Pancreas (tissue), 10 donors: Measurements from ENCODE around the gene AKAP13. TPM values are rescaled to one million over a fixed set of nuclear protein-coding genes. Genes with fewer than 3 reads are reported as not detected.
A peak's percentile ranks its signal among the peaks of the same experiment; 100 is the strongest.

ENCODE experiments used
- ATAC-seq, 4 donors: fragments of 200-7000 bp; cut with Tn5 transposase; one replicate each; pipeline versions ENCODE4 v1.8.0 to v1.9.1; 2020; ENCODE audit warnings: mild to moderate bottlenecking in 4 of 4, moderate library complexity in 4 of 4
- DNase-seq, 6 donors: peaks; one replicate each; pipeline ENCODE4 v3.0.0-alpha.2; 2020
- FAIRE-seq: peaks from 2 replicates; lab custom pipeline; 2012; peaks lifted over from hg19 to GRCh38; lab: Jason Lieb, UNC
- H3K27ac ChIP-seq, 4 donors: fragments of 200-600 bp; sonication (generic); 1 replicate in 3 of 4; 2 replicates in 1 of 4; pipeline versions ENCODE4 v1.5.0 to v1.8.0; 2020
- H3K27me3 ChIP-seq, 4 donors: fragments of 200-600 bp; one replicate each; pipeline ENCODE4 v1.8.0; 2021
- H3K36me3 ChIP-seq, 3 donors: fragments of 200-600 bp; sonication (generic) in 1 of 3; one replicate each; pipeline versions ENCODE4 v1.5.0 to v1.8.0; 2020 to 2021
- H3K4me1 ChIP-seq, 3 donors: fragments of 200-600 bp; one replicate each; pipeline ENCODE4 v1.8.0; 2021
- H3K4me3 ChIP-seq, 4 donors: fragments of 200-600 bp; sonication (generic) in 2 of 4; one replicate each; pipeline versions ENCODE4 v1.5.0 to v1.8.0; 2020 to 2021
- H3K9me3 ChIP-seq, 4 donors: fragments of 200-600 bp; one replicate each; pipeline ENCODE4 v1.8.0; 2021
- CTCF ChIP-seq, 4 donors: fragments of 200-600 bp; sonication (generic) in 3 of 4; IDR thresholded peaks; one replicate each; pipeline versions ENCODE4 v1.5.0 to v1.8.0; 2021; ENCODE audit warnings: antibody characterized with exemption in 4 of 4
- WGBS, 2 donors: extraction: QIAGEN DNeasy Blood & Tissue Kit; methylation state at CpG; one replicate each; pipeline ENCODE4 v1.1.7; 2013; 5-methylcytosine and 5-hydroxymethylcytosine counted together
- intact Hi-C, 3 donors: fragments of 100-400 bp; cut with DNase I; formaldehyde crosslinking; loops; one replicate each; pipeline versions ENCODE4 v1.11.1 to v1.14.2; 2022
- polyA plus RNA-seq, 2 donors: library from polyadenylated mRNA; stranded (reverse); fragments of 200-250 nt; gene quantifications; one replicate each; pipeline ENCODE4 v1.2.3, GENCODE V29; 2013
- total RNA-seq, 6 donors: library from RNA; stranded (reverse); fragmentation: NEBNext Ultra II Directional in 4 of 6; extraction: Animal tissue kit (Norgen Biotek cat#: 25700) in 4 of 6; gene quantifications; one replicate each; pipeline versions ENCODE4 v1.2.1 to v1.2.4, GENCODE V29; 2021 to 2023
- donor health status: healthy with polysubstance abuse.
- donor health status: DM: no; HTN: no; CAD: no; lungs with moderate emphysema.
- donor health status: DM: no; HTN: no; CAD: no.
- donor health status: control.
- donor health status: control.
- donor health status: Bipolar disorder and iron deficiency.
- donor health status: DM: yes; HTN: yes; CAD: no.
- donor health status: DM: no; HTN: no; CAD: no.
- donor health status: DM: no; HTN: no; CAD: no.
- donor health status: DM: yes; HTN: yes; CAD: no.

AKAP13 gene
- total and polyA plus RNA-seq, 8 donors = 64.9 to 139 (median 89.9) TPM

- Histone ChIP-seq H3K36me3 (no peaks in the 10 kb centered on the region), H3K4me1 (peaks cover 35 to 50% (median 45%) of the 10 kb centered on the region in 3 donors), H3K27ac (peak overlapping the region in 2 of 4 donors; percentile 19 to 89), H3K9me3 (no peaks in the 10 kb centered on the region), H3K27me3 (no peaks in the 10 kb centered on the region), H3K4me3 (no peak overlapping the region)
- intact Hi-C loops = no loop called here
- WGBS, 2 donors = 72 to 74% methylated on average over 7 of the region's 7 CpGs
- FAIRE-seq (no peak), DNase-seq (no peak), ATAC-seq (no peak)
- no peak for TF ChIP-seq CTCF (IDR thresholded peaks at IDR 0.05)
Observed at GRCh38 chr15:85702321-85703101, 322.1 kb downstream of the AKAP13 start.

GRCh38 chr15:85704066-85704465 lies 323.7 kb downstream of the AKAP13 start:
- ATAC-seq (no peak), DNase-seq (no peak), FAIRE-seq (no peak)
- Histone ChIP-seq H3K4me1 (peaks cover 35 to 65% (median 61%) of the 10 kb centered on the region in 3 donors), H3K4me3 (no peak overlapping the region), H3K9me3 (no peaks in the 10 kb centered on the region), H3K36me3 (no peaks in the 10 kb centered on the region), H3K27me3 (no peaks in the 10 kb centered on the region), H3K27ac (peak overlapping the region in 2 of 4 donors; percentile 89 to 91)
- 33 to 35% methylated on average over 4 of the region's 4 CpGs for WGBS, 2 donors
- intact Hi-C loops = no loop called here
- no peak for TF ChIP-seq CTCF (IDR thresholded peaks at IDR 0.05)

GRCh38 chr15:85704720-85705429 lies 324.5 kb downstream of the AKAP13 start:
- intact Hi-C loops = no loop called here
- Histone ChIP-seq H3K36me3 (peaks cover 0 to 2% (median 0%) of the 10 kb centered on the region in 3 donors), H3K27me3 (no peaks in the 10 kb centered on the region), H3K4me1 (peaks cover 35 to 68% (median 63%) of the 10 kb centered on the region in 3 donors), H3K27ac (peak overlapping the region in 2 of 4 donors; percentile 89 to 91), H3K9me3 (no peaks in the 10 kb centered on the region), H3K4me3 (no peak overlapping the region)
- DNase-seq (no peak), FAIRE-seq (no peak), ATAC-seq (no peak)
- TF ChIP-seq CTCF (IDR thresholded peaks at IDR 0.05) = no peak
- WGBS, 2 donors = 73 to 75% methylated on average over 3 of the region's 3 CpGs

- H3K4me3 ChIP-seq = peak overlapping the region in 2 of 4 donors; percentile 1 to 24
- H3K27ac ChIP-seq = peak overlapping the region; percentile 28 to 91 (median 70)
- intact Hi-C loops = no loop called here
- no peaks in the 10 kb centered on the region for H3K27me3 ChIP-seq
- 29 to 30% methylated on average over 5 of the region's 5 CpGs for WGBS, 2 donors
- H3K4me1 ChIP-seq = peaks cover 35 to 68% (median 63%) of the 10 kb centered on the region in 3 donors
- no peak for TF ChIP-seq CTCF (IDR thresholded peaks at IDR 0.05)
- peak in 1 of 6 donors; percentile 40 for DNase-seq
- ATAC-seq = peak; percentile 30 to 50 (median 44)
- H3K36me3 ChIP-seq = peaks cover 0 to 23% (median 2%) of the 10 kb centered on the region in 3 donors
- H3K9me3 ChIP-seq = no peaks in the 10 kb centered on the region
- FAIRE-seq = no peak
Observed at GRCh38 chr15:85706779-85707518, 326.5 kb downstream of the AKAP13 start.
